NCI-H446 treated with DMSO at 0.1 percent for 48 hours (cell line): ENCODE results near the gene OR5B17.
"Not testable (repeated sequence)": the region's sequence is repeated elsewhere in the genome, so short reads cannot be mapped to it uniquely, and the experiment has no call there.

ENCODE experiments used
- DNase-seq: peaks from one replicate; lab custom pipeline; 2025; lab: John Stamatoyannopoulos, UW

Gene OR5B17

DNA sequence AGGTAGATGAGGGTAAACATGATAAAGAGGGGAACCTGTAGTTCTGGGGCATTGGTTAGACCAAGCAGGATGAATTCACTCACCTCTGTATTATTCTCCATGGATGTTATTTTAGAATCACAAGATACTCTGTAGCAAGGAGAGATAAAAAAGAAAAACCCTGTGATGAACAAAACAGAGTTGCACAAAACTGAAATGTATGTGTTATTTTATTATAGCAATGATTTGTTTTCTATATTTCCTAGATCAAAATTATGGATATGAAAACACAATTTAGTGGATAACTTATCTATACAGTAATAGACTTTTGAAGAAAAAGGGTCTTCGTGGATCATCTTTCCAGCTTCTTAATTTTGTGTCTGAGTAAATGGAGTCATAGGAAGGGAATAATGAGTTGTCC, at the start of gene OR5B17:
TSS of gene OR5B17 (minus strand) at position 101 of the 400 bp plus-strand sequence. CDS start at position 101, 0 bp downstream.
- no peak for DNase-seq

DNA sequence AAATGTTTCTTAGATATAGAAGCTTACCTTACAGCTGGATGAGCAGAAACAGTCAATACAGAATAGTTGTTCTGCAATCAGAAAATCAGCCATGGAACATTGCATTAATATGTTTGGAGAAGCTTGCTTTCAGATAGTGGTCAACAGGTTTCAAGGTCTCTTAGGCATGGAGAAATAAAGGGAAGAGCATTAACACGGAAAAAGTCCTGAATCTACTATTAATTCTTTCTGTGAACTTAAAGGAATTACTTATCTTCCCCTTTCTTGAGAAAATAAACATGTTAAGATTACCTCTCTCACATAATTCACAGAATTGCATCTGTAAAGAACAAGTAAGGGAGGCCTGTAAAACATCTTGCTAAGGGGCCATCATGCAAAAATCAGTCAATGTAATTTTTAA, 47.9 kb upstream of the OR5B17 start, which contains the start of gene OR5B3:
TSS of gene OR5B3 (minus strand) at position 101 of the 400 bp plus-strand sequence. CDS start 3,465 bp downstream, outside the sequence.
- no peak for DNase-seq

DNA sequence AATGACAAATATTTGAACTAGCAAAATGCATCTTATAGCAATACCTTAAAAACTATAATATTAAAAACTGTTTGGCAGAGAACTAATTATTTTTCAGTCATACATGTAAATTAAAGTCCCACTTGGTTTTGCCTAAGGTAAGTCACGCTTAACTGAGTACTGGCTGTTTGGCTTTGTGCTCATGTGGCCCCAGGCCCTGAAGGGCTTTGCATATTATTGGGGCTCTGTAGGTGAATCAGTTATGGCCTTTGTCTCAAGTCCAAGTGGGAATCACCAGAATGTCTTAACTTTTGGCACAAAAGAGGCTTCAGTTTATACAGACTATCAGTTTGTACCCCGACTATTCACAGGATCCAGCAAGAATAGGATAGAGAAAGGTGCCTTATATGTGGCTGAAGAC, 40.8 kb upstream of the OR5B17 start:
- DNase-seq, result not testable (repeated sequence)

DNA sequence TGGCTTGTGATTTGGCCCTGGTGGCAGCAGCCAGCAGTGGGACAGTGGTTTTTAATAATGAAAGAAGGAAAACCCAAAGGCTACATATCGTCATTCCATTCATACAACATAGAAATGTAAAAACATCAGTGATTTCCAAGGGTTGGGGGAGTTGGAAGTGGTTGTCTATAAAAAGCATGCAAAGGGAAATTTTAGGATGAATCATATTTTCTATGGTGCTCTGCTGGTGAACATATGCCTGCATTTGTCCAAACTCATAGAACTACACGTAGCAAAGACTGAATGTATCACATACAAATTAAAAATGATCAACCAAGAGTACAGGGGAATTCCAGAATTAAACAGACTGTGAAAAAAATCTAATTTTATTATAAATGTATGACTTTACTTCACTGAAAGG, 36.7 kb upstream of the OR5B17 start:
- DNase-seq, result no peak

DNA sequence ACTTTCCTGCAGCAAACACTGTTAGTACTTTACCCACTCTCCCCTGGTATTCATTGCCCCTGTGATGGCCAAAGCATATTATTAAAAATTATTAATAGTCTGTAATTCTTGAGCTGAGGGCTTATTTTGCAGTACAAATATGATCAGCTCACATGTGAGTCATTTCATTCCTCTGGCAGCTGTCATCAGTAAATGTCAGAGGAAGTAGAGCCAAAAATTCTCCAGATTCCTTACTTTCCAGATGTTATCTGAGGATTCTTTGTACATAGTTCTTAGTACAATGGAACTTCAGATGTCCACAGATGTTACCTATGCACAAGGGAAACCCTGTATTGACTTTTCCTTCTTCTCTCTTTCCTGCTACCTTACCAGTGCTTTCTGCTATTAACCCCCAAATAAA, 35.3 kb upstream of the OR5B17 start:
- no peak for DNase-seq

DNA sequence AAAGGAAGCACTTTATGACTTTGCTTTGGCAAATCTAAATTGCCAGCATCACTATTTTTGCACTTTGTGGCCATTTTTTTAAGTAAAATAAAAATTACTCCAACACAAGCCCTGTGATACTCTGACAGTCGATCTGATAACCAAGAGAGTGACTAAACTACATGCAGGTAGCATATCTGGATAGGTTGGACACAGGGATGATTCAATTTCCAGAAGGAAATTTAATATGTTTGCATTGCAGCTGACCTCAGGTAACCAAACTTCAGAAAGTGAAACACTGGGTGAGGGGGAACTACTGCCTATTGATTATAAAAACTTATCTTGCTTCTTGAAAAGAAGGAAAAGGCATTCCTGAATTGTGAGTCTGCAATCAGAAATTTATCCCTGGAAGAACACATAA, 33.9 kb upstream of the OR5B17 start:
- no peak for DNase-seq

DNA sequence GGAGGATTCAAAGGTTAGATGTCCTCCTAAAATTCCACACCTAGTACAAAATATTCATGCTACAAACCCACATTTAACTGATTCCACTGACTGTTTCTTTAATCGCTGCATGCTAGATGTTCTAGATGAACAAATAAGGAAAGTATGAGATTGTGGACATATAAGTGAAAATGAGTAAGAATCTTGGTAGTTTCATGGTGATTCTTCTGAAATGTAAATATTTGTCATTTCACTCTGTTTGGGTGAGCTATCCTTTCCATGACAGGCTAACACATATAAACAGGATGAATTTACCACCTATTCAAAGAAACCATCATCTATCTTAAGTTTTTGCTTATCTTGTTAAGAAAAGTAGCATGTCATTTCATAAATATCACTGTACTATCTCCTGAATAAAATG, 33.0 kb upstream of the OR5B17 start:
- DNase-seq, result no peak

DNA sequence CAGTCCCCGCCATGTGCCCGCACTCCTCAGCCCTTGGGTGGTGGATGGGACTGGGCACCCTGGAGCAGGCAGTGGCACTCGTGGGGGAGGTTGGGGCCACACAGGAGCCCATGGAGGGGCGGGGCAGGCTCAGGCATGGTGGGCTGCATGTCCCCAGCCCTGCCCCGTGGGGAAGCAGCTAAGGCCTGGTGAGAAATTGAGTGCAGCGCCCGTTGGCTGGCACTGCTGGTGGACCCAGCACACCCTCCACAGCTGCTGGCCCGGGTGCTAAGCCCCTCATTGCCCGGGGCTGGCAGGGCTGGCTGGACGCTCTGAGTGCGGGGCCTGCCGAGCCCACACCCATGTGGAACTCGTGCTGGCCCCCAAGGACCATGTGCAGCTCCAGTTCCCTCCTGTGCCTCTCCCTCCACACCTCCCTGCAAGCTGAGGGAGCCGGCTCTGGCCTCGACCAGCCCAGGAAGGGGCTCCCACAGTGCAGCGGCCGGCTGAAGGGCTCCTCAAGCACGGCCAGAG, 31.7 kb upstream of the OR5B17 start:
- no peak for DNase-seq

DNA sequence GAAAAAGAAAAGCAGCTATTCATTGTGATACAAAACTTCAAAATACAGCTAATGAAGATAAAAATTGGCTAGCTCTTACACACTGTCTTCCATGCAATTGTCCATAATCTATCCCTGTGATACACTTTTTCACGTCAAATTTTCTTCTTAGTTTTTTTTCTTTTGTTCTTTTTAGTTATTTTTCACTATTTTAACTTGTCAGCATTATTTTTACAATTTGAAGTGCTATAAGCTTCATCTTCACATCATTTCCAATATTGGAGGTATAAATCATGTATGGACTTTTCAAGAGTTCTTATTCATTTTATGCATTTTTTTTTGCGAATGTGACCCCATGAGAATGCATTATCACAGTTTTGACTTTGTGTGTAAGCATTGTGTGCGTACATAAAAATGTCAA, 4.1 kb downstream of the OR5B17 start:
- no peak for DNase-seq

DNA sequence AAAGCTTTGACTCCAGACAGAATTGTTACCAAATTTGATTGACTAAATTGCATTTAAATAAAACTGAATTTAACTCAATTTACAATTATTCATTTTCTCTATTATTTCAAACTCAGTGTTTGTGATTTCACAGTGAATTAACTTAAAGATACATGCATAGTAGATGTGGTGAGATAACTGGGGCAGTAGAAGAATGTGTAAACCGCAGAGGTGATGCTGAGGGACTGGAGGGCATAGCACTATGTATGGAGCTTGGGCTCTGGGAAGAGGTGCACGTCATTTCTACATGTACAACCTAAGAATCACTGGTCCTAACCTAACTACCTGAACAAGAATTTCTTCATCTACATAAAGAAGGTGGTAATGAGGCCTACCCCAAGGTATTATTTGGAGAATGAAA, 13.7 kb downstream of the OR5B17 start:
- no peak for DNase-seq

DNA sequence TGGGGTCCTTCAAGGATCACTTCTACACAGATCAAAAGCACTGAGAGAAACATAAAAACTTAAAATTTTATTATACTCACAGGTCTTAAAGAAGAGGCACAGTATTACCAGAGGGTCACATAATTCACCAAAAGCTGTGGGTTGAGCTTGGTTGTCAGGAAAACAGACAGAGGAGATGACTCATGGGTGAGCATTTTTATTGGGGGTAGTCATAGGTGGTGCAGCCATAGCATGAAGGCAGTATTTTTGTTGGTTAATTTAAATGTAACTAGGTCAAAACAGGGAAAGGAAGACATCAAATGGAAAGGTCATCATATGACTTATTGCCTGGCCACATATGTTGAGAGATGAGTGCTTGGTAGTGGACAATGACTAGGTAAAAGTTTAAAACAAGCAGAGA, 24.2 kb downstream of the OR5B17 start:
- DNase-seq, result no peak

DNA sequence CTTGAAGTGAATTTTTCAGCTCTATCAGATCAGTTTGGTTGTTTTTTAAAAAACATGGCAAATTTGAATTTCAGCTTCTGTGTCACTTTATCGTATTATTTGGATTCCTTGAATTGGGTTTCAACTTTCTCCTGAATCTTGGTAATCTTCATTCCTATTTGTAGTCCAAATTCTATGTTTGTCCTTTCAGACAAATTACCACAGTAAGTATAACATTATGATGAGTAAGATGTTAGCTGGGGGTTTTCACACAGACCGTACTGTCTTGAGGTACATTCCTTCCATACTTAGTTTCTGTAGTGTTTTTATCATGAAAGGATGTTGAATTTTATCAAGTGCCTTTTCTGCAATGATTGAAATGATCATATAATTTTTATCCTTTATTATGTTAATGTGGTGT, 28.0 kb downstream of the OR5B17 start:
- no peak for DNase-seq

DNA sequence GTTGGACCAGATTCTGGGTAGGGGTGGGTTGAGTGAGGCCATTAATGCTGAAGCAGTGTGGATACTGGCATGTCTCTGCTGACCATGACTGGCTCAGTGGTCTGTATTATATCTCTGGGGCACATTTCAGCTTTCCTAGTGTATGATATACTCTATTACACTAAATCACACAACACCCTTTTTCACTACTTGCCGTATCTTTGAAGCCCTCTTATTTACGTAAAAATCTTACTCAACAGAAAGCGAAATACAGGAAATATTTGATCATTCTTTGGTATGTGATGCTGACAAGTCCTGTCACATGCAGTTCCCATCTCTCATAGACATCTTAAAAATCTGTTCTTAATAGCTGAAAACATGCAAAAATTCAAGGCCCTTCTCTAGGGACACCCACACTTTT, 40.3 kb downstream of the OR5B17 start:
- DNase-seq, result no peak

DNA sequence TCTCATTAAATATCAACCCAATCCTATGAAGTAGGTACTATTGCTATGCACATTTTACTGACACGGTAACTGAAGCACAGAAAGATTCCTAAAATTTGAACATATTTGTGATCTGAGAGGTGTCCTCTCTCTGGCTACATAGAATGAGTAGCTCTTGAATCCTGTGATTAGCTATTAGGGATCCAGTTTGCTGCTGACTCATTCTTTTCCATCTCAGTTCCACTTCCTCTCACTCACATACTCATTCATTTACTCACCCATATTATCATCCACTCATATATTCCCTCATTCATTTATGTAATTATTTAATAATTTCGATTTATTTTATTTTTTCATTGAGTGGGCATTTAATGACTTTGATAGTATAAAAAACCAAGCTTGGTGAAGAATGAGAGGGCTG, 42.7 kb downstream of the OR5B17 start:
- no peak for DNase-seq
